AG10803 (cell line): ENCODE measurements around the gene ARHGEF19.
"Not testable (repeated sequence)": the region's sequence is repeated elsewhere in the genome, so short reads cannot be mapped to it uniquely, and the experiment has no call there.

Experiments
- DNase-seq: peaks from one replicate; pipeline ENCODE4 v3.0.0; 2010; ENCODE audit warnings: low read depth
- H3K4me3 ChIP-seq: 2 replicates; pipeline ENCODE4 v1.5.1; 2011; ENCODE audit warnings: mild to moderate bottlenecking, low read length, control low read depth
- TF ChIP-seq, protein P1 (sequence below): conservative IDR thresholded peaks from 2 replicates; pipeline ENCODE4 v1.5.1; 2011; ENCODE audit warnings: mild to moderate bottlenecking, low read length, control low read depth, inconsistent platforms

The ARHGEF19 gene

DNA sequence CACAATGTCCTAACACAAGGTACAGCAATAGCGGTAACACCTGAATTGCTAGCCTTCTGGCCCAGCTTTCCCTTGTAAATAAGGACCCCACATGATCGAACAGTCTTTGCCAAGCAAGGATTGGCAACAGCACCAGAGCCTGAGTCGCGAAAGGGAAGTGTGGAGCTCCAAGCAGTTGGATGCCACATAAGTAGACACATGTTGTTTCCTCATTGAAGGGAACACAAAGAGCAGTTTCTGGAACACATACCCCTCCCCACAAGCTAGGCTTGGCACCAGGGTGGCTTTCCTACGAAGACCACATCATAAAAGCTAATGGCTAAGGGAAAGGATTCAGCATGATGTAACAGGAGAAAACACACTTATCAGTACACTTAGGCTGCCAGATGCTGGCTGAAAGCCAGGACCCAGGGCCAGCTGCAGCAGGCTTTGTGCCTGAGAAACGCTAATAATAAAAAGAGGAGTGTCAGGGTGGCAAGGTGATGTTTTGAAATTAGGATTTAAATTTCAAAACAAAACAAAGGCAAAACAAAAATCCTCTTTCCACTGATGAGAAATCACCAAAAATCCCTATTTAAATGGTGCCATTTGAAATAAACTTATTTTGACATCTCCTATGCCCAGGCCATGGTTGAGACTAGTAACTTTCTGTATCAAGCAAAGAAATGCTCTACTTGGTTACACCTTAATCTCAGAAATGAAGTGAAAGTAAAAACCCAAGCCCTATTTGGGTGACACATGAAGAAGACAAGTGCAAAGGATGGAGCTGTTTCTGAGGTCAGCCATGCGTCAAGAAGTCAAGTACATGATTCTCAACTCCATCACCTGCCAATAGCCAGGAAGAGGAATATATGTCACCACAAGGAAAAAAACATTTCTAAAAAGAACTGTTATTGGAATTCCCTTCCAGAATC is 36.4 kb upstream of the ARHGEF19 start:
- DNase-seq: peak; percentile 89
- H3K4me3 ChIP-seq: no peak overlapping the region
- TF ChIP-seq, protein P1, sequence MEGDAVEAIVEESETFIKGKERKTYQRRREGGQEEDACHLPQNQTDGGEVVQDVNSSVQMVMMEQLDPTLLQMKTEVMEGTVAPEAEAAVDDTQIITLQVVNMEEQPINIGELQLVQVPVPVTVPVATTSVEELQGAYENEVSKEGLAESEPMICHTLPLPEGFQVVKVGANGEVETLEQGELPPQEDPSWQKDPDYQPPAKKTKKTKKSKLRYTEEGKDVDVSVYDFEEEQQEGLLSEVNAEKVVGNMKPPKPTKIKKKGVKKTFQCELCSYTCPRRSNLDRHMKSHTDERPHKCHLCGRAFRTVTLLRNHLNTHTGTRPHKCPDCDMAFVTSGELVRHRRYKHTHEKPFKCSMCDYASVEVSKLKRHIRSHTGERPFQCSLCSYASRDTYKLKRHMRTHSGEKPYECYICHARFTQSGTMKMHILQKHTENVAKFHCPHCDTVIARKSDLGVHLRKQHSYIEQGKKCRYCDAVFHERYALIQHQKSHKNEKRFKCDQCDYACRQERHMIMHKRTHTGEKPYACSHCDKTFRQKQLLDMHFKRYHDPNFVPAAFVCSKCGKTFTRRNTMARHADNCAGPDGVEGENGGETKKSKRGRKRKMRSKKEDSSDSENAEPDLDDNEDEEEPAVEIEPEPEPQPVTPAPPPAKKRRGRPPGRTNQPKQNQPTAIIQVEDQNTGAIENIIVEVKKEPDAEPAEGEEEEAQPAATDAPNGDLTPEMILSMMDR: no peak

DNA sequence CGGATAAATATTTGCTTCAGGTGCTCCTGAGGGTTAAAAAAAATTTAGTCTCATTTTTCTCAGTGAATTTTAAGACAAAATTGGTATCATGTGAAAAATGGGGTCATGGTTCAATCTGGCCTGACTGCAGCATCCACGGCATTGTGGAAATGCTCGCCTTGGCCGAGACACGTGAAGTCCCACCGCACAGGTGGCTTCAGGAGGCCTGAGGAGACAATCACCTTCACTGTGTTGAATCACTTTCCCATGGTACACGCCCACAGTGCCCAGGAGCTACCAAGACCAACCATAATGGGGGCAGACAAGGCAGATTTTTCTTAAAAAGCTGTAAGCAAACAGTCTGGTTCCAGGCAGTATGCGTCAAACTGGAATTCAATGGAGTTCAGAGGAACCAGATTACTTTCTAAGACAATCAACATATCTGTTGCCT is 35.6 kb upstream of the ARHGEF19 start:
- DNase-seq: no peak
- TF ChIP-seq, protein P1: no peak
- no peak overlapping the region for H3K4me3 ChIP-seq

DNA sequence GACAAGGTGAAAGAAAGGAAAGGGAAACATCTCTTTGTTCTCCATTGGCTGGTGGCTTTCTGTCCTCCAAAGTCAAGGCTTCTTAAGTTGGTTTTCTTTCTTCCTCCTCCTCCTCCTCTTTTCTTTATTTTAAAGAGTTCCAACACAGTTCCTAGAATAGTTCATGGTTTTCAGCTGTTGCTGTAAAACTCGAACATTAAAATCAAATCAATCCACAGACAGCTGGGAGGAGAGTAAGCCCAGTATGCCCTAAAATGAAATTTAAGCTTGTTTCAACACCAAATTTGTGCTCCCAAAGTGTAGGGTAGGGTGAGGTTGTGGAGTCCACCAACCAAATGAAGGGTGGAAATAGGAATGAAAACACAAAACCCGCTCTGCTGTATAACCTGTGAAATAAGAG is 35.0 kb upstream of the ARHGEF19 start:
- TF ChIP-seq, protein P1: no peak
- H3K4me3 ChIP-seq: no peak overlapping the region
- DNase-seq: no peak

DNA sequence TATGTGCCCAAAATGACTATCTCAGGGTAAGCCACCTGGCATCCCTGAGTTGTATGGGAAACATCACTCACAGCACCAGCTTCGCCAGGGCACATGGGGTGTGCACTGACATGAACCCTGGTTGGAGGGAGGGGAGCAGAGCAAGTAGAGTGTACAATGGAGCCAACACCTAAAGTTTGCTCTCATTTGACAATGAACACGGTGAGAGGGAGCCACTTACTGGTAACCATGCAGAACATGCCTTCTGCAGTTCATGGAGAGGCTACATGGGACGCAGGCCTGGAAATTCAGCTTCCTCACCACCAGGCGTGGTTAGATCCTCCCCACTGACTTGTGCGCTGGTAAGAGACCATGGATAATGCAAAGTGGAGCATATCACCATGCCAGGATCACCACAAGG is 34.5 kb upstream of the ARHGEF19 start:
- no peak overlapping the region for H3K4me3 ChIP-seq
- DNase-seq: no peak
- TF ChIP-seq, protein P1: no peak

DNA sequence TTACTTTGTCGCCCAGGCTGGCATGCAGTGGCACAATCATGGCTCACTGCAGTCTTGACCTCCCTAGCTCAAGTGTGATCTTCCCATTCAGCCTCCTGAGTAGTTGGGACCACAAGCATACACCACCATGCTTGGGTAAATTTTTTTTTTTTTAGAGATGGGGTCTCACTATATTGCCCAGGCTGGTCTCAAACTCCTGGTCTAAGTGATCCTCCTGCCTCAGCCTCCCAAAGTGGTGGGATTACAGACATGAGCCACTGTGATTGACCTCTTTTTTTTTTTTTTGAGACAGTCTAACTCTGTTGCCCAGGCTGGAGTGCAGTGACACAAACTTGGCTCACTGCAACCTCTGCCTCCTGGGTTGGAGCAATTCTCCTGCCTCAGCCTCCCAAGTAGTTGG is 33.8 kb upstream of the ARHGEF19 start:
- H3K4me3 ChIP-seq, DNase-seq: not testable (repeated sequence)

DNA sequence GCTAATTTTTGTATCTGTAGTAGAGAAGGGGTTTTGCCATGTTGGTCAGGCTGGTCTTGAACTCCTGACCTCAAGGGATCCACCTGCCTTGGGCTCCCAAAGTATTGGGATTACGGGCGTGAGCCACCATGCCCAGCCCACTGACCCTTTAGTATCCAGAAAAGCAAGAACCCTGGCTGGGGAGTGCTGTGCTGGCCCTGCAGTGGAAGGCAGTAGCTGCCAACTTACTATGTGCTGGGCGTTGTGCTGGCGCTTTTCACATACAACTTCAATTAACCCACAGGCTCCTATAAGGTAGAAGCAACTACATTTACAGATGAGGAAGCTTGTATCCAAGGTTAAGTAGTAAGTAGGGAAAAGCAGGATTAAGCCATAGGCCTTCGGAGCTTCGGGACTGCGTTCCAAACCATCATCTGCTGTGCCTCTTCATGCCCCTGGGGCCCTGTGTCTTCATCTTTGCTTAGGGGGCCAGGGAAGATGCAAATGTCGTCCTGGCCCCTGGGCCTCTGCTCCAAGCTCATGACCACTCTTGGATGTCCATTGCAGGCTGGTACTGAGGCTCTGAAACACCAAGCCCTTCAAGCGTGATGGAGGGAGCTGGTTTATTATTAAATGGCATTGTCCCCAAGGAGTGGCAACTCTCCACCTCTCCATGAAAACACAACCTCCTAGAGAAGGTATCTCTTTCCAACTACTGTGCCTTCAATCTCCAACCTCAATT is 33.2 kb upstream of the ARHGEF19 start:
- no peak overlapping the region for H3K4me3 ChIP-seq
- DNase-seq: no peak
- TF ChIP-seq, protein P1: no peak

DNA sequence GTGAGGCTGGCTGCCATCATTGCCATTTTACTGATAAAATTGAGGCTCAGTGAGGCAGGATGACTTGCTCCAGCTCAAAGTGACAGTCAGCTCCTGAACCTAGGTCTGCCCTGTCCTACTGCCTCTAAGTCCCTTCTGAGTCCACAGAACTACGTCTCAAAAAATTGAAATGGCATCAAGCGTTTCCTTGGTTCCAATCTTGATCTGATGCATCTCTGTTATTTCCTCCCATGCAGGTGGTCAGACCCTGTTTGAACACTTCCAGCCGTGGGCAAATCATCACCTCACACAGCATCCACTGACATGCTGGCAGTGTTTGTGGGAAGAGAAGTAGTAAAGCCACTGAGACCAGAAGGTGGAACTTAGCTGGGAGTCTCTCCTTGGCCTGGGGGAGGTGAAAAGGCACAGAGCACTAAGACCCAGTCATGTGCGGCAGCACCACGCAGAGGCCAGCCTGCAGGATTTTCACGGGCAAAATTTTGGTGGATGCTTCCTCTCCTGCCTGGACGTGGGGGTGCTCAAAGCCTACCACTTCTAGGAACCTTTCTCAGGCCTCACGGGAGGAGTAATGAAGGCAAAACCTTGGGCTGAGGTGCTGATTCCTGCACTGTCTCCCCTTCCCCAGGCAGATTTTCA is 32.3 kb upstream of the ARHGEF19 start:
- H3K4me3 ChIP-seq: no peak overlapping the region
- TF ChIP-seq, protein P1: no peak
- DNase-seq: no peak
